Gastroesophageal sphincter (tissue), 3 donors: Measurements from ENCODE around the gene MRPL40.

Experiments
- CTCF ChIP-seq, 4 experiments: fragments of 200-600 bp in 2 of 4; fragments of 450-650 bp in 2 of 4; sonication (generic) in 1 of 4; IDR thresholded peaks; one replicate each; pipeline ENCODE4 v1.5.1; 2017 to 2019; ENCODE audit warnings: antibody characterized with exemption in 4 of 4, mild to moderate bottlenecking in 2 of 4, moderate library complexity in 2 of 4
- POLR2A ChIP-seq, 2 donors: fragments of 450-650 bp; IDR thresholded peaks; one replicate each; pipeline ENCODE4 v1.6.1; 2017; ENCODE audit warnings: antibody characterized with exemption in 2 of 2, mild to moderate bottlenecking in 2 of 2, moderate library complexity in 1 of 2
- POLR2AphosphoS5 ChIP-seq: sonication (generic); formaldehyde crosslinking; IDR thresholded peaks from one replicate; pipeline ENCODE4 v1.6.1; 2017; ENCODE audit warnings: antibody characterized with exemption

DNA sequence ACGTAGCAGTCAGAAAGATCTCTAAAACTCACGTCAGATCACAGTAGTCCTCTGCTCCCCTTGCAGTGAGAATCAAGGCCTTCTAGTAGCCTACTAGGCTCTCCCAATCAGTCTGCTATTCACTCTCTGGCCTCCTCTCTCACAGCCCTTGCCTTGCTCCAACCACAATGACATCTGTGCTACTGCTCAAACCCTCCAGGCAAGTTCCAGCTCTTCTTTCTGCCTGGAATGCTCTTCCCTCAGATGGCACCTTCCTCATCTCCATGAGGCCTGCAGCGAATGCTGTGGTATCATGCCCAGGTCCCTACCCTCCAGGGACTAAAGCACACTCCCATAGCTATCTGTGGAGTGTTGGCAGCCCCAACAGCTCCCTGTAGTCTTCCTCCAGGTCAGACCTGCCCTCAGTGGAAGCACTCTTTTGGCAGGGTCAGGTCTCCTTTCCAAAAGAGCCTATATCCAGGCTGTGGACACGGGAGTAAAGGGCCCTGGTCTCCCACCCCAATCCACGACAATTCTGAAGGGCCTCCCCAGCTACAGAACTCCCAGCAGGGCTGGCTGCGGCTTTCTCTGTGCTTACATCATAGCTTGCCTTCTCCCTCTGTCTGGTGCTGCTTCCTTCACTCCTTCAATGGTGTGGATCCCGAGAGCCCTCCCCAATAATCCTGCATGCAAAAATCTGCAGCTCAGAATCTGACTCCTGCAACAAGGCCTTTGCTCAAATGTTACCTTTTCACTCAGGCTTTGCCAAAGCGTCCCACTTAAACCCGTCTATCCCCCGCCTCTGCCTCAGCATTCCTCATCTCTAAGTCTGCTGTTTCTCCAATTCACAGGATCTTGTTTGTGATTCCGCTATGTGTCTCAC is 9.7 kb upstream of the MRPL40 start:
- TF ChIP-seq CTCF (IDR thresholded peaks at IDR 0.05): no peak
- TF ChIP-seq POLR2AphosphoS5: no peak
- TF ChIP-seq POLR2A (IDR thresholded peaks at IDR 0.05): no peak
